GM10266 (cell line): ENCODE data around the gene BHLHA9.

Experiments
- DNase-seq: peaks from one replicate; pipeline ENCODE4 v3.0.0; 2012; ENCODE audit errors: extremely low spot score
- CTCF ChIP-seq: IDR thresholded peaks from 2 replicates; pipeline ENCODE4 v1.5.1; 2012; ENCODE audit warnings: mild to moderate bottlenecking, low read depth; ENCODE audit not compliant: control insufficient read depth, insufficient read depth; ENCODE audit errors: missing control alignments

Gene BHLHA9

GRCh38 chr17:1280652-1281051, 10.4 kb downstream of the BHLHA9 start:
- TF ChIP-seq CTCF: no peak
- no peak for DNase-seq

- DNase-seq: no peak
- no peak for TF ChIP-seq CTCF
Measured at GRCh38 chr17:1286379-1287106, 16.3 kb downstream of the BHLHA9 start.

GRCh38 chr17:1289695-1290094, 19.5 kb downstream of the BHLHA9 start:
- no peak for TF ChIP-seq CTCF

GRCh38 chr17:1290676-1291075, 20.4 kb downstream of the BHLHA9 start:
- no peak for TF ChIP-seq CTCF
- DNase-seq: no peak

More at GRCh38 chr17:1289695-1290094, 19.5 kb downstream of the BHLHA9 start:
- DNase-seq: no peak

GRCh38 chr17:1294157-1294717, 24.0 kb downstream of the BHLHA9 start:
- DNase-seq: no peak
- TF ChIP-seq CTCF: no peak

GRCh38 chr17:1298606-1299005, 28.4 kb downstream of the BHLHA9 start:
- DNase-seq: no peak
- TF ChIP-seq CTCF: no peak
